ENCODE measurements around the gene HNRNPL. TPM values are rescaled to one million over a fixed set of nuclear protein-coding genes. Genes with fewer than 3 reads are reported as not detected.
A peak's percentile ranks its signal among the peaks of the same experiment; 100 is the strongest.

HNRNPL gene
- polyA plus RNA-seq, 1 experiment = 342 TPM

- DNase-seq (ENCODE audit: low read depth) = no peak
- H3K4me3 ChIP-seq (ENCODE audit: low read depth, low read length) = peak overlapping the region; percentile 90
- TF ChIP-seq CTCF (IDR thresholded peaks at IDR 0.05; ENCODE audit: insufficient read depth, low read depth, low read length) = no peak
- CTCF ChIA-PET = interaction anchor here (1.0 to 3.2 kb wide), 5 partner anchors 10 to 217 kb away, joined by 3 to 16 read pairs (median 3); partner anchors contain the start of genes MRPS12 and SARS2
- no peaks in the 10 kb centered on the region for H3K27me3 ChIP-seq (ENCODE audit: control insufficient read depth, insufficient read depth, low read length)
- H3K36me3 ChIP-seq (ENCODE audit: control insufficient read depth, insufficient read depth, low read length) = peaks cover 9% of the 10 kb centered on the region
- POLR2A ChIA-PET = interaction anchor here (0.6 to 1.0 kb wide), 4 partner anchors 12 to 202 kb away, joined by 3 to 9 read pairs (median 8); partner anchors contain the start of gene ECH1
Observed at GRCh38 chr19:38850976-38851621, 1.3 kb upstream of the HNRNPL start.

- peak; percentile 19 for TF ChIP-seq CTCF (IDR thresholded peaks at IDR 0.05; ENCODE audit: insufficient read depth, low read depth, low read length)
- ChIA-PET CTCF (interaction anchor here (1.0 to 3.2 kb wide), 3 partner anchors 12 to 80 kb away, joined by 3 to 16 read pairs (median 3); partner anchors contain the start of genes MRPS12 and SARS2), POLR2A (interaction anchor here (0.6 to 1.0 kb wide), 3 partner anchors 13 to 201 kb away, joined by 6 to 9 read pairs (median 9); no protein-coding TSS in a partner anchor)
- peak; percentile 100 for DNase-seq (ENCODE audit: low read depth)
- Histone ChIP-seq H3K4me3 (ENCODE audit: low read depth, low read length) (peak overlapping the region; percentile 90), H3K36me3 (ENCODE audit: control insufficient read depth, insufficient read depth, low read length) (peaks cover 14% of the 10 kb centered on the region), H3K27me3 (ENCODE audit: control insufficient read depth, insufficient read depth, low read length) (no peaks in the 10 kb centered on the region)
Observed at GRCh38 chr19:38850436-38850975, 720 bp upstream of the HNRNPL start.

- Histone ChIP-seq H3K36me3 (ENCODE audit: control insufficient read depth, insufficient read depth, low read length) (peaks cover 20% of the 10 kb centered on the region), H3K4me3 (ENCODE audit: low read depth, low read length) (peak overlapping the region; percentile 56), H3K27me3 (ENCODE audit: control insufficient read depth, insufficient read depth, low read length) (no peaks in the 10 kb centered on the region)
- ChIA-PET POLR2A (interaction anchor here (0.6 to 1.0 kb wide), 6 partner anchors 10 to 850 kb away, joined by 3 to 8 read pairs (median 3); partner anchors contain the start of genes ECH1 and EIF3K), CTCF (interaction anchor here (0.7 to 1.7 kb wide), 6 partner anchors 12 to 446 kb away, joined by 3 read pairs; partner anchors contain the start of gene FAM98C)
- no peak for TF ChIP-seq CTCF (IDR thresholded peaks at IDR 0.05; ENCODE audit: insufficient read depth, low read depth, low read length)
- DNase-seq (ENCODE audit: low read depth) = peak; percentile 67
Observed at GRCh38 chr19:38849147-38849859, 483 bp downstream of the HNRNPL start.

GRCh38 chr19:38848299-38849146 is 1.3 kb downstream of the HNRNPL start:
- TF ChIP-seq CTCF (IDR thresholded peaks at IDR 0.05; ENCODE audit: insufficient read depth, low read depth, low read length) = no peak
- Histone ChIP-seq H3K36me3 (ENCODE audit: control insufficient read depth, insufficient read depth, low read length) (peaks cover 27% of the 10 kb centered on the region), H3K27me3 (ENCODE audit: control insufficient read depth, insufficient read depth, low read length) (no peaks in the 10 kb centered on the region), H3K4me3 (ENCODE audit: low read depth, low read length) (peak overlapping the region; percentile 56)
- ChIA-PET POLR2A (interaction anchor here (0.7 to 1.0 kb wide), 4 partner anchors 9 to 84 kb away, joined by 3 to 8 read pairs (median 3); partner anchors contain the start of gene ECH1), CTCF (interaction anchor here (0.7 to 1.7 kb wide), 5 partner anchors 11 to 39 kb away, joined by 3 to 6 read pairs (median 3); no protein-coding TSS in a partner anchor)
- no peak for DNase-seq (ENCODE audit: low read depth)
